Thyroid gland (tissue), 4 donors: ENCODE results near the gene ERFL. TPM values are rescaled to one million over a fixed set of nuclear protein-coding genes. Genes with fewer than 3 reads are reported as not detected.

Source experiments
- DNase-seq, 2 donors: peaks; one replicate each; pipeline ENCODE4 v3.0.0-alpha.2; 2019
- H3K27ac ChIP-seq, 3 donors: fragments of 200-600 bp; sonication (generic); 1 replicate in 2 of 3; 2 replicates in 1 of 3; pipeline ENCODE4 v1.5.1; 2016 to 2019; ENCODE audit warnings: mild to moderate bottlenecking in 1 of 3, moderate library complexity in 1 of 3
- H3K27me3 ChIP-seq: fragments of 200-600 bp; sonication (generic); one replicate; pipeline ENCODE4 v1.5.1; 2019
- H3K36me3 ChIP-seq, 2 donors: fragments of 200-600 bp; sonication (generic); one replicate each; pipeline ENCODE4 v1.5.1; 2016 to 2019
- H3K4me1 ChIP-seq, 2 donors: fragments of 200-600 bp; sonication (generic); one replicate each; pipeline ENCODE4 v1.5.1; 2017 to 2019
- H3K4me3 ChIP-seq, 3 donors: fragments of 200-600 bp; sonication (generic); replicated peaks in 1 of 3; 1 replicate in 2 of 3; 2 replicates in 1 of 3; pipeline ENCODE4 v1.5.1; 2016; ENCODE audit warnings: mild to moderate bottlenecking in 1 of 3
- H3K9me3 ChIP-seq: fragments of 200-600 bp; sonication (generic); one replicate; pipeline ENCODE4 v1.5.1; 2017
- POLR2A ChIP-seq, 2 donors: fragments of 450-650 bp; IDR thresholded peaks; one replicate each; pipeline ENCODE4 v1.6.1; 2017; ENCODE audit warnings: antibody characterized with exemption in 2 of 2, mild to moderate bottlenecking in 2 of 2, moderate library complexity in 1 of 2
- WGBS, 2 donors: methylation state at CpG; one replicate each; pipeline ENCODE4 v1.1.5; 2017; 5-methylcytosine and 5-hydroxymethylcytosine counted together
- intact Hi-C: fragments of 100-400 bp; cut with DNase I; formaldehyde crosslinking; loops from one replicate; pipeline ENCODE4 v1.15.1; 2023
- total RNA-seq, 4 donors: library from RNA; depleted of rRNA; stranded (reverse); fragments of >200 nt; gene quantifications; one replicate each; pipeline ENCODE4 v1.2.3, GENCODE V29; 2016
- TF ChIP-seq, protein P1 (sequence below), 6 experiments: fragments of 200-600 bp in 3 of 6; fragments of 450-650 bp in 3 of 6; sonication (generic) in 3 of 6; IDR thresholded peaks; one replicate each; pipeline ENCODE4 v1.5.1; 2016 to 2019; ENCODE audit warnings: antibody characterized with exemption in 6 of 6, mild to moderate bottlenecking in 2 of 6, inconsistent platforms in 1 of 6, moderate library complexity in 1 of 6

ERFL gene
- under 1 TPM in 1 of 4 donors, not detected in 3; 0.24 TPM for total RNA-seq

DNA sequence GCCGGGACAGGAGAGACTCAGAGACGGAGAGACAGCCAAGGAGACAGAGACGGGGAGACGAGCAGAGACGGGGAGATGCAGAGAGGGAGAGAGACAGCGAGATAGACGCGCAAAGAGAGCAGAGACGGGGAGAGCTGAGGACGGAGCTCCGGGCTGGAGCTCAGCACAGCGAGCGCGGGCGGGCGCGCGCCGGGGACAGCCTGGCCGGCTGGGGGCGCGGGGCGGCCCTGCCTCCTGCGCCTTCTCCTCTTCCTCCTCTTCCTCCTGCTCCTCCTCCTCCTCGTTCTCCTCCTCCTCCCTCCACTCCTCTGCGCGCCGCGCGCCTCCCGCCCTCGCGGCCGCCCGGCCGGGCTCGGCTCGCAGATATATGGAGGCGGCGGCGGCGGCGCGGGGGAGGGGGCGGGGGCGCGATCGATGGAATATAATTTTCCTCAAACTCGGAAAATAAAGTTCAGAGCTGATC lies at the start of gene ERFL:
Gene ERFL (minus strand): TSS at position 229 of the 463 bp plus-strand sequence. CDS start 15,530 bp downstream, outside the sequence.
- no peak within 1 kb of the TSS for H3K27ac ChIP-seq
- H3K9me3 ChIP-seq: no peaks in the 10 kb centered on the region
- WGBS, 2 donors: 1% methylated on average over 44 to 47 of the region's 49 CpGs
- intact Hi-C loops: no loop called here
- H3K27me3 ChIP-seq: peaks cover 41% of the 10 kb centered on the region
- H3K4me1 ChIP-seq: peaks cover 9 to 16% of the 10 kb centered on the region in 2 donors
- DNase-seq: no peak
- H3K36me3 ChIP-seq: no peaks in the 10 kb centered on the region
- peak within 1 kb of the TSS in 1 of 3 donors; percentile 23 for H3K4me3 ChIP-seq
- TF ChIP-seq, protein P1, sequence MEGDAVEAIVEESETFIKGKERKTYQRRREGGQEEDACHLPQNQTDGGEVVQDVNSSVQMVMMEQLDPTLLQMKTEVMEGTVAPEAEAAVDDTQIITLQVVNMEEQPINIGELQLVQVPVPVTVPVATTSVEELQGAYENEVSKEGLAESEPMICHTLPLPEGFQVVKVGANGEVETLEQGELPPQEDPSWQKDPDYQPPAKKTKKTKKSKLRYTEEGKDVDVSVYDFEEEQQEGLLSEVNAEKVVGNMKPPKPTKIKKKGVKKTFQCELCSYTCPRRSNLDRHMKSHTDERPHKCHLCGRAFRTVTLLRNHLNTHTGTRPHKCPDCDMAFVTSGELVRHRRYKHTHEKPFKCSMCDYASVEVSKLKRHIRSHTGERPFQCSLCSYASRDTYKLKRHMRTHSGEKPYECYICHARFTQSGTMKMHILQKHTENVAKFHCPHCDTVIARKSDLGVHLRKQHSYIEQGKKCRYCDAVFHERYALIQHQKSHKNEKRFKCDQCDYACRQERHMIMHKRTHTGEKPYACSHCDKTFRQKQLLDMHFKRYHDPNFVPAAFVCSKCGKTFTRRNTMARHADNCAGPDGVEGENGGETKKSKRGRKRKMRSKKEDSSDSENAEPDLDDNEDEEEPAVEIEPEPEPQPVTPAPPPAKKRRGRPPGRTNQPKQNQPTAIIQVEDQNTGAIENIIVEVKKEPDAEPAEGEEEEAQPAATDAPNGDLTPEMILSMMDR (IDR thresholded peaks at IDR 0.05): no peak
- TF ChIP-seq POLR2A (IDR thresholded peaks at IDR 0.05): no peak

DNA sequence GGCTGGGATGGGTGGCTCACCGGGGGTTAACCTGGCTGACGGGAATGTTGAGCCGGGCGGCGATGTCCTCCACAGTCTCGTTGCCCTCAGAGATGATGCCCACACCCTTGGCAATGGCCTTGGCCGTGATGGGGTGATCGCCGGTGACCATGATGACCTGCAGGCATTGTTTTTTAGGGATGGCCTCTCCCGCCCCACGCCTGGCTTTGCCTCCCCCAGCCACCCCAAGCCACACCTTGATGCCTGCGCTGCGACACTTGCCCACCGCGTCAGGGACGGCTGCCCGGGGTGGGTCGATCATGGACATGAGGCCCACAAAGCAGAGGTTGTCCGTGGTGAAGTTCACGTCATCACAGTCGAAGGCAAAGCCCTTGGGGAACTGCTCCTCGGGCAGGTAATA lies 49.7 kb upstream of the ERFL start:
- H3K4me3 ChIP-seq: no peak overlapping the region
- intact Hi-C loops: no loop called here
- 82 to 87% methylated on average over 13 to 21 of the region's 22 CpGs for WGBS, 2 donors
- H3K36me3 ChIP-seq: no peaks in the 10 kb centered on the region
- H3K27me3 ChIP-seq: no peaks in the 10 kb centered on the region
- TF ChIP-seq, protein P1 (IDR thresholded peaks at IDR 0.05): no peak
- no peak for TF ChIP-seq POLR2A (IDR thresholded peaks at IDR 0.05)
- no peaks in the 10 kb centered on the region for H3K9me3 ChIP-seq
- DNase-seq: no peak
- no peaks in the 10 kb centered on the region for H3K4me1 ChIP-seq
- H3K27ac ChIP-seq: no peak overlapping the region

DNA sequence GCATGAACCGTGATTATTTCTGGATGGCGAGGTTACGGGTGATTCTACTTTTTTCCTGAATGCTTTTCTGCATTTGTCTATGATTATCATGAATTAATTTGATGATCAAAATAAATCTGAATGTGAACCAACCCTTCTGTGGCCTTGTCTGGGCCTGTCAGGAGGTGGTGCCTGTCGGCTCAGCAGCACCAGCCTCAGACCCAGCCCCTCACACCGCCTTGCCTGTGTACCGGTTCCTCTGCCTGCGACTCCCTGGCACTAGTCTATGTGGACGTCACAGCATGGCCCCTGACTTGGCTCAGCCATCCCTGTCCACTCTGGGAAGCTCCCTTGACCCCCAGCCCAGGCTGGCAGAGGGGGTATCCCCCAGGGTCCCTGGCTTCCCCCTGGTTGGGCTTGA lies 46.4 kb upstream of the ERFL start:
- Histone ChIP-seq H3K27ac (no peak overlapping the region), H3K9me3 (no peaks in the 10 kb centered on the region), H3K27me3 (no peaks in the 10 kb centered on the region), H3K4me3 (no peak overlapping the region), H3K36me3 (no peaks in the 10 kb centered on the region), H3K4me1 (no peaks in the 10 kb centered on the region)
- DNase-seq: no peak
- intact Hi-C loops: no loop called here
- no peak for TF ChIP-seq POLR2A (IDR thresholded peaks at IDR 0.05)
- TF ChIP-seq, protein P1 (IDR thresholded peaks at IDR 0.05): no peak
- 75 to 77% methylated on average over 8 of the region's 8 CpGs for WGBS, 2 donors

DNA sequence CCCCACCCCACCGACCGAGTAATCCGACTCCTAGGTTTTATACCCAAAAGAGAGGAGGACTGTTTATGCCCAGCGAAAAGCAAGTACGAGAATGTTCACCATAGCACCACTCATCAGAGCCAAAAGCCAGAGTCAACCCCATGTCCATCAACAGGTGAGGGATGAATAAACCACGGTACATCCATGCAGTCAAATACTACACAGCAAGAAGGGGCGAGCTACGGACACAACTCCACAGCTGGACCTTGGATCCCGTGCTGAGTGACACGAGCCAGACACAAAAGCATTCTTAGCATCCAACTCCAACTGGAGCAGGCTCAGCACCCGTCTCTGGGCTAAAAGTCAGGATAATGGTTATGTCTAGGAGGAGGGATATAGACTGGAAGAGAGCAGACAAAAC lies 43.1 kb upstream of the ERFL start:
- H3K4me3 ChIP-seq: no peak overlapping the region
- H3K4me1 ChIP-seq: no peaks in the 10 kb centered on the region
- no peak overlapping the region for H3K27ac ChIP-seq
- WGBS, 2 donors: 83 to 89% methylated on average over 11 of the region's 11 CpGs
- no peak for DNase-seq
- H3K9me3 ChIP-seq: no peaks in the 10 kb centered on the region
- H3K27me3 ChIP-seq: no peaks in the 10 kb centered on the region
- intact Hi-C loops: no loop called here
- TF ChIP-seq, protein P1 (IDR thresholded peaks at IDR 0.05): no peak
- no peak for TF ChIP-seq POLR2A (IDR thresholded peaks at IDR 0.05)
- H3K36me3 ChIP-seq: no peaks in the 10 kb centered on the region

DNA sequence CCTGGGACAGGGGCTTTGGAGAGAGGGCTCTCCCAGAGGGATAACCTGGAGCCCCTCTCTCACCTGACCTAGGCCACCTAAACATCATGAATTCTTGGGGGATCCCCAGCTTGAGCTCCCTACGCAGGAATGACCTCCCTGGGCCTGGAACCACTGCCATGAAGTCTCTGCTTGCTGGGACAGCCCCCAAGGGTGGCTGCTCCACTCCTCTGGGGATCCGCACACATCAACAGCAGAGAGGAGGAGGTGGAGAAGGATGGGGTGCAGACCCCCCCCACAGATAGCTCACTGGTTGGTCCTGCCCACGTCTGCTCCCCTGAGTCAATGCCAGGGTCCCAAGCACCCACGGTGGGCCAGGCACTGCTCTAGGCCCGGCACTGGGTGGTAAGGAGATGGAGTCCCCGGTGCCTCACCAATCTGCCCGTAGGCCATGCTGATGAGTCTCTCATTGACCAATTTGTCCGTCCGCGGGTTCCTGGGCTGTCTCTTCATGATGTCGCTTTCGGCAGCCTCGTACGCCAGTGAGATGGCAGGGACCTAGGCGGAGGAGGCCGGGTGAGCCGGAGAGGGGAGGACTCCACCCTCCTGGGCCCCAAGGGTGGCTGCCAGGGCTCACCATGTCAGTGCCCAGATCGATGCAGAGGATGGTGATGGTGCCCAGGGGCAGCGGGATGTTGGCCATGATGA lies 41.7 kb upstream of the ERFL start:
- 86 to 93% methylated on average over 6 to 11 of the region's 19 CpGs for WGBS, 2 donors
- Histone ChIP-seq H3K9me3 (no peaks in the 10 kb centered on the region), H3K4me1 (no peaks in the 10 kb centered on the region), H3K27me3 (no peaks in the 10 kb centered on the region), H3K4me3 (no peak overlapping the region), H3K27ac (no peak overlapping the region), H3K36me3 (no peaks in the 10 kb centered on the region)
- intact Hi-C loops: no loop called here
- TF ChIP-seq, protein P1 (IDR thresholded peaks at IDR 0.05): no peak
- no peak for TF ChIP-seq POLR2A (IDR thresholded peaks at IDR 0.05)
- DNase-seq: no peak
